HepG2 (cell line): ENCODE measurements around the gene CCND1. TPM values are rescaled to one million over a fixed set of nuclear protein-coding genes. Genes with fewer than 3 reads are reported as not detected.

Experiments
- GABPB1 ChIP-seq: IDR thresholded peaks from 2 replicates; pipeline ENCODE4 v1.6.1; 2016; ENCODE audit warnings: mild to moderate bottlenecking, missing genetic modification reagents, moderate library complexity, missing compliant biosample characterization
- KAT8 ChIP-seq: IDR thresholded peaks from 2 replicates; pipeline ENCODE4 v1.6.1; 2016; ENCODE audit warnings: missing genetic modification reagents, missing compliant biosample characterization
- KLF16 ChIP-seq, 2 experiments: sonication (generic) in 1 of 2; formaldehyde crosslinking in 1 of 2; IDR thresholded peaks; 2 replicates each; pipeline versions ENCODE4 v1.6.1 to v1.8.0; 2016 to 2023; ENCODE audit warnings: missing genetic modification reagents in 2 of 2, missing compliant biosample characterization in 1 of 2
- MIXL1 ChIP-seq: IDR thresholded peaks from 2 replicates; pipeline ENCODE4 v1.6.1; 2016
- RNF2 ChIP-seq: fragments of 450-650 bp; conservative IDR thresholded peaks from 2 replicates; pipeline ENCODE4 v1.6.1; 2016; ENCODE audit warnings: low read depth
- TEAD3 ChIP-seq: optimal IDR thresholded peaks from 2 replicates; pipeline ENCODE3; 2016; ENCODE audit warnings: borderline replicate concordance
- ZBTB7B ChIP-seq: sonication (generic); formaldehyde crosslinking; IDR thresholded peaks from 2 replicates; pipeline ENCODE4 v1.4.0; 2020; ENCODE audit warnings: missing genetic modification reagents
- ZIK1 ChIP-seq: sonication (generic); formaldehyde crosslinking; IDR thresholded peaks from 2 replicates; pipeline ENCODE4 v1.5.0; 2020; ENCODE audit warnings: mild to moderate bottlenecking, low read depth, missing genetic modification reagents, borderline replicate concordance
- ZNF232 ChIP-seq: sonication (generic); formaldehyde crosslinking; IDR thresholded peaks from 2 replicates; pipeline ENCODE4 v1.4.0; 2020; ENCODE audit warnings: missing genetic modification reagents, borderline replicate concordance
- ZNF556 ChIP-seq: sonication (generic); formaldehyde crosslinking; IDR thresholded peaks from 2 replicates; pipeline ENCODE4 v1.4.0; 2020; ENCODE audit warnings: mild to moderate bottlenecking, missing genetic modification reagents, borderline replicate concordance
- ZNF644 ChIP-seq: IDR thresholded peaks from 2 replicates; pipeline ENCODE4 v1.6.1; 2016; ENCODE audit warnings: low read depth
- ZNF792 ChIP-seq: IDR thresholded peaks from 2 replicates; pipeline ENCODE4 v1.6.1; 2016
- ZSCAN20 ChIP-seq: sonication (generic); formaldehyde crosslinking; IDR thresholded peaks from 2 replicates; pipeline ENCODE4 v1.4.0; 2020; ENCODE audit warnings: missing genetic modification reagents, mild to moderate bottlenecking, borderline replicate concordance
- polyA plus RNA-seq, 8 experiments: library from polyadenylated mRNA; depleted of rRNA in 3 of 8; stranded (reverse) in 7 of 8; unstranded in 1 of 8; fragments of >200 nt; fragmentation: Illumina TruSeq in 4 of 8; extraction: Trizol in 4 of 8; gene quantifications; 2 replicates each; pipeline versions ENCODE4 v1.2.1 to v1.2.3, GENCODE V29; 2011 to 2016; ENCODE audit warnings: low read depth in 4 of 8, missing spikeins in 1 of 8, mixed read lengths in 1 of 8; ENCODE audit not compliant: insufficient read depth in 1 of 8
- total RNA-seq, 5 experiments: library from RNA; depleted of rRNA; stranded (reverse); fragments of >200 nt; fragmentation: Illumina TruSeq; extraction: Trizol; gene quantifications; 2 replicates each; pipeline ENCODE4 v1.2.3, GENCODE V29; 2016; ENCODE audit warnings: low read depth in 1 of 5
- TF ChIP-seq, protein P1 (sequence below): sonication (generic); formaldehyde crosslinking; IDR thresholded peaks from 2 replicates; pipeline ENCODE4 v1.4.0; 2020; ENCODE audit warnings: mild to moderate bottlenecking, missing genetic modification reagents, borderline replicate concordance
- TF ChIP-seq, protein P2 (sequence below): sonication (generic); formaldehyde crosslinking; conservative IDR thresholded peaks from 2 replicates; pipeline ENCODE4 v1.4.0; 2020; ENCODE audit warnings: mild to moderate bottlenecking, missing genetic modification reagents, moderate library complexity
- TF ChIP-seq, protein P3 (sequence below): sonication (generic); formaldehyde crosslinking; IDR thresholded peaks from 2 replicates; pipeline ENCODE4 v1.4.0; 2020; ENCODE audit warnings: mild to moderate bottlenecking, missing genetic modification reagents
- TF ChIP-seq, protein P4 (sequence below): sonication (generic); formaldehyde crosslinking; IDR thresholded peaks from 2 replicates; pipeline ENCODE4 v1.9.0; 2021; ENCODE audit warnings: missing genetic modification reagents, borderline replicate concordance

Gene CCND1
- total and polyA plus RNA-seq, 2 of the 13 experiments (the other 11 are each of a cell fraction or from before 2014, with no cell fraction given): 107 to 136 TPM

DNA sequence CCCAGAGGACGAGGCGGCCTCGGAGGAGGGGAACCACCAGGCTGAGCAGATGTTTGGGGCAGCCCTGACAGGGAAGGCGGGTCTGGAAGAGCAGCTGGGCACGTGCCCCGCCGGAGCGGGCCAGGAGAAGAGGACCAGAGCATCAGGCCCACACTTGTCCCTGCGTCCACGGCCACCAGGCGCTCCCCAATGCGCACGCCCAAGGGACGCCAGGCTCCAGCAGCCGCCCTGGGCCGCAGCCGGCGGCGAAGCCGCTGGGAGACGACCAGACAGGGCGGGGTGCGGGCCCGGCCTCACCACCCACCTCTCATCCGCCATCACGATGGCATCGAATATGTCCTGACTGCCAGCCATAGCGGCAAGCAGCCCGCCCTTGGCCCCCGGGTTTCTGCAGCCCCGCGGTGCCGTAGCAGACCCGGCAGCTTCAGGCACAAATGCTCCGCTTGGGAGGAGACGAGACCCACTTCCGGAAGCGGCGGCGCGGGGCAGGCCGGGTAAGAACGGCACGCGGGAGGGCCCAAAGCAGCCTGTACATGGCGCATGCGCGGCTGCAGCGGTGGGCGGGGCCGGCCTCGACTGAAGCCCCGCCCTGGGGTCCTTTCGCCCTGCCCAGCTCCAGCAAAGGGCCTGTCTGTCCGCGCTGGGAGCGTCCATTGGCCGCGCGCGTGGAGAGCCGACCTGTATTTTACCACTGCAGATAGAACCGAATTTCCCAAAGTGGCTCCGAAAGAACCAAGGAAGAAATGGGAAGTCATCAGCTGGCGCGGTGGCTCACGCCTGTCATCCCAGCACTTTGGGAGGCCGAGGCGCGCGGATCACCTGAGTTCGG, 34.1 kb downstream of the CCND1 start, which contains the start of gene LTO1 (continued):
- TF ChIP-seq, protein P1, sequence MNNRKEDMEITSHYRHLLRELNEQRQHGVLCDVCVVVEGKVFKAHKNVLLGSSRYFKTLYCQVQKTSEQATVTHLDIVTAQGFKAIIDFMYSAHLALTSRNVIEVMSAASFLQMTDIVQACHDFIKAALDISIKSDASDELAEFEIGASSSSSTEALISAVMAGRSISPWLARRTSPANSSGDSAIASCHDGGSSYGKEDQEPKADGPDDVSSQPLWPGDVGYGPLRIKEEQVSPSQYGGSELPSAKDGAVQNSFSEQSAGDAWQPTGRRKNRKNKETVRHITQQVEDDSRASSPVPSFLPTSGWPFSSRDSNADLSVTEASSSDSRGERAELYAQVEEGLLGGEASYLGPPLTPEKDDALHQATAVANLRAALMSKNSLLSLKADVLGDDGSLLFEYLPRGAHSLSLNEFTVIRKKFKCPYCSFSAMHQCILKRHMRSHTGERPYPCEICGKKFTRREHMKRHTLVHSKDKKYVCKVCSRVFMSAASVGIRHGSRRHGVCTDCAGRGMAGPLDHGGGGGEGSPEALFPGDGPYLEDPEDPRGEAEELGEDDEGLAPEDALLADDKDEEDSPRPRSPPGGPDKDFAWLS (CRISPR knock-in tag): 0 out of 2 replicates have a peak, but pooled peaks have one; percentile 17
- TF ChIP-seq ZIK1 (CRISPR knock-in tag) (peak; percentile 66; the same call in 1 of the 2 replicates), ZBTB7B (CRISPR knock-in tag) (peak; percentile 76; the same call in 1 of the 2 replicates), ZNF232 (peak; percentile 36; the same call in 1 of the 2 replicates), RNF2 (peak; percentile 84), KAT8 (peak; percentile 97), ZNF644 (CRISPR knock-in tag) (0 out of 2 replicates have a peak, but pooled peaks have one; percentile 17), ZNF556 (CRISPR knock-in tag) (peak; percentile 86), ZSCAN20 (no peak), MIXL1 (CRISPR knock-in tag) (no peak), TEAD3 (CRISPR knock-in tag) (peak; percentile 51), ZNF792 (CRISPR knock-in tag) (0 out of 2 replicates have a peak, but pooled peaks have one; percentile 54), GABPB1 (CRISPR knock-in tag) (peak; percentile 99), KLF16 (CRISPR knock-in tag; IDR thresholded peaks at IDR 0.05) (peak in 1 of 2 experiments; percentile 85; a peak in 1 of 4 replicates)
- TF ChIP-seq, protein P2, sequence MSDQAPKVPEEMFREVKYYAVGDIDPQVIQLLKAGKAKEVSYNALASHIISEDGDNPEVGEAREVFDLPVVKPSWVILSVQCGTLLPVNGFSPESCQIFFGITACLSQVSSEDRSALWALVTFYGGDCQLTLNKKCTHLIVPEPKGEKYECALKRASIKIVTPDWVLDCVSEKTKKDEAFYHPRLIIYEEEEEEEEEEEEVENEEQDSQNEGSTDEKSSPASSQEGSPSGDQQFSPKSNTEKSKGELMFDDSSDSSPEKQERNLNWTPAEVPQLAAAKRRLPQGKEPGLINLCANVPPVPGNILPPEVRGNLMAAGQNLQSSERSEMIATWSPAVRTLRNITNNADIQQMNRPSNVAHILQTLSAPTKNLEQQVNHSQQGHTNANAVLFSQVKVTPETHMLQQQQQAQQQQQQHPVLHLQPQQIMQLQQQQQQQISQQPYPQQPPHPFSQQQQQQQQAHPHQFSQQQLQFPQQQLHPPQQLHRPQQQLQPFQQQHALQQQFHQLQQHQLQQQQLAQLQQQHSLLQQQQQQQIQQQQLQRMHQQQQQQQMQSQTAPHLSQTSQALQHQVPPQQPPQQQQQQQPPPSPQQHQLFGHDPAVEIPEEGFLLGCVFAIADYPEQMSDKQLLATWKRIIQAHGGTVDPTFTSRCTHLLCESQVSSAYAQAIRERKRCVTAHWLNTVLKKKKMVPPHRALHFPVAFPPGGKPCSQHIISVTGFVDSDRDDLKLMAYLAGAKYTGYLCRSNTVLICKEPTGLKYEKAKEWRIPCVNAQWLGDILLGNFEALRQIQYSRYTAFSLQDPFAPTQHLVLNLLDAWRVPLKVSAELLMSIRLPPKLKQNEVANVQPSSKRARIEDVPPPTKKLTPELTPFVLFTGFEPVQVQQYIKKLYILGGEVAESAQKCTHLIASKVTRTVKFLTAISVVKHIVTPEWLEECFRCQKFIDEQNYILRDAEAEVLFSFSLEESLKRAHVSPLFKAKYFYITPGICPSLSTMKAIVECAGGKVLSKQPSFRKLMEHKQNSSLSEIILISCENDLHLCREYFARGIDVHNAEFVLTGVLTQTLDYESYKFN (CRISPR knock-in tag): peak; percentile 50; the same call in 1 of the 2 replicates
- TF ChIP-seq, protein P3, sequence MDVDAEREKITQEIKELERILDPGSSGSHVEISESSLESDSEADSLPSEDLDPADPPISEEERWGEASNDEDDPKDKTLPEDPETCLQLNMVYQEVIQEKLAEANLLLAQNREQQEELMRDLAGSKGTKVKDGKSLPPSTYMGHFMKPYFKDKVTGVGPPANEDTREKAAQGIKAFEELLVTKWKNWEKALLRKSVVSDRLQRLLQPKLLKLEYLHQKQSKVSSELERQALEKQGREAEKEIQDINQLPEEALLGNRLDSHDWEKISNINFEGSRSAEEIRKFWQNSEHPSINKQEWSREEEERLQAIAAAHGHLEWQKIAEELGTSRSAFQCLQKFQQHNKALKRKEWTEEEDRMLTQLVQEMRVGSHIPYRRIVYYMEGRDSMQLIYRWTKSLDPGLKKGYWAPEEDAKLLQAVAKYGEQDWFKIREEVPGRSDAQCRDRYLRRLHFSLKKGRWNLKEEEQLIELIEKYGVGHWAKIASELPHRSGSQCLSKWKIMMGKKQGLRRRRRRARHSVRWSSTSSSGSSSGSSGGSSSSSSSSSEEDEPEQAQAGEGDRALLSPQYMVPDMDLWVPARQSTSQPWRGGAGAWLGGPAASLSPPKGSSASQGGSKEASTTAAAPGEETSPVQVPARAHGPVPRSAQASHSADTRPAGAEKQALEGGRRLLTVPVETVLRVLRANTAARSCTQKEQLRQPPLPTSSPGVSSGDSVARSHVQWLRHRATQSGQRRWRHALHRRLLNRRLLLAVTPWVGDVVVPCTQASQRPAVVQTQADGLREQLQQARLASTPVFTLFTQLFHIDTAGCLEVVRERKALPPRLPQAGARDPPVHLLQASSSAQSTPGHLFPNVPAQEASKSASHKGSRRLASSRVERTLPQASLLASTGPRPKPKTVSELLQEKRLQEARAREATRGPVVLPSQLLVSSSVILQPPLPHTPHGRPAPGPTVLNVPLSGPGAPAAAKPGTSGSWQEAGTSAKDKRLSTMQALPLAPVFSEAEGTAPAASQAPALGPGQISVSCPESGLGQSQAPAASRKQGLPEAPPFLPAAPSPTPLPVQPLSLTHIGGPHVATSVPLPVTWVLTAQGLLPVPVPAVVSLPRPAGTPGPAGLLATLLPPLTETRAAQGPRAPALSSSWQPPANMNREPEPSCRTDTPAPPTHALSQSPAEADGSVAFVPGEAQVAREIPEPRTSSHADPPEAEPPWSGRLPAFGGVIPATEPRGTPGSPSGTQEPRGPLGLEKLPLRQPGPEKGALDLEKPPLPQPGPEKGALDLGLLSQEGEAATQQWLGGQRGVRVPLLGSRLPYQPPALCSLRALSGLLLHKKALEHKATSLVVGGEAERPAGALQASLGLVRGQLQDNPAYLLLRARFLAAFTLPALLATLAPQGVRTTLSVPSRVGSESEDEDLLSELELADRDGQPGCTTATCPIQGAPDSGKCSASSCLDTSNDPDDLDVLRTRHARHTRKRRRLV (CRISPR knock-in tag): 0 out of 2 replicates have a peak, but pooled peaks have one; percentile 13
- TF ChIP-seq, protein P4, sequence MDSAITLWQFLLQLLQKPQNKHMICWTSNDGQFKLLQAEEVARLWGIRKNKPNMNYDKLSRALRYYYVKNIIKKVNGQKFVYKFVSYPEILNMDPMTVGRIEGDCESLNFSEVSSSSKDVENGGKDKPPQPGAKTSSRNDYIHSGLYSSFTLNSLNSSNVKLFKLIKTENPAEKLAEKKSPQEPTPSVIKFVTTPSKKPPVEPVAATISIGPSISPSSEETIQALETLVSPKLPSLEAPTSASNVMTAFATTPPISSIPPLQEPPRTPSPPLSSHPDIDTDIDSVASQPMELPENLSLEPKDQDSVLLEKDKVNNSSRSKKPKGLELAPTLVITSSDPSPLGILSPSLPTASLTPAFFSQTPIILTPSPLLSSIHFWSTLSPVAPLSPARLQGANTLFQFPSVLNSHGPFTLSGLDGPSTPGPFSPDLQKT (CRISPR knock-in tag): peak; percentile 9; the same call in 1 of the 2 replicates
